Vagina (tissue), 2 donors: Measurements from ENCODE around the gene WNT9A.

Source experiments
- CTCF ChIP-seq, 3 experiments: fragments of 450-650 bp in 2 of 3; fragments of 200-600 bp in 1 of 3; sonication (generic) in 1 of 3; IDR thresholded peaks; one replicate each; pipeline ENCODE4 v1.5.1; 2017 to 2019; ENCODE audit warnings: antibody characterized with exemption in 3 of 3, mild to moderate bottlenecking in 2 of 3, moderate library complexity in 2 of 3
- POLR2A ChIP-seq, 2 donors: fragments of 450-650 bp; IDR thresholded peaks; one replicate each; pipeline ENCODE4 v1.6.1; 2017; ENCODE audit warnings: antibody characterized with exemption in 2 of 2, mild to moderate bottlenecking in 2 of 2, moderate library complexity in 2 of 2
- POLR2AphosphoS5 ChIP-seq, 2 donors: sonication (generic); formaldehyde crosslinking; IDR thresholded peaks; one replicate each; pipeline ENCODE4 v1.9.0; 2017; ENCODE audit warnings: antibody characterized with exemption in 2 of 2, mild to moderate bottlenecking in 2 of 2, low read depth in 1 of 2; ENCODE audit not compliant: insufficient read depth in 1 of 2

GRCh38 chr1:227913764-227914721 lies 33.7 kb downstream of the WNT9A start:
- TF ChIP-seq CTCF (IDR thresholded peaks at IDR 0.05) (no peak), POLR2A (IDR thresholded peaks at IDR 0.05) (no peak), POLR2AphosphoS5 (IDR thresholded peaks at IDR 0.05; ENCODE audit: insufficient read depth in 1 of 2, low read depth in 1 of 2) (no peak)
